CD4-positive, CD25-positive, alpha-beta regulatory T cell (primary cell): Measurements from ENCODE around the gene IL1RAP. TPM values are rescaled to one million over a fixed set of nuclear protein-coding genes. Genes with fewer than 3 reads are reported as not detected.

ENCODE experiments used
- ATAC-seq, 2 donors: fragments of 150-1000 bp; cut with Tn5 transposase; one replicate each; pipeline ENCODE4 v1.10.0; 2021; ENCODE audit warnings: low read depth in 2 of 2, moderate number of reproducible peaks in 2 of 2, moderate library complexity in 1 of 2
- DNase-seq, 3 donors: peaks; one replicate each; pipeline versions ENCODE4 v3.0.0 to v3.0.0-alpha.2; 2012 to 2022; ENCODE audit warnings: mixed read lengths in 1 of 3
- H3K27ac ChIP-seq: one replicate; pipeline ENCODE4 v1.7.0; 2013; ENCODE audit warnings: mild to moderate bottlenecking, low read length; ENCODE audit not compliant: insufficient read depth, poor library complexity, severe bottlenecking
- H3K27me3 ChIP-seq: one replicate; pipeline ENCODE4 v1.7.0; 2013; ENCODE audit warnings: low read length; ENCODE audit not compliant: control insufficient read depth, insufficient read depth
- H3K36me3 ChIP-seq: one replicate; pipeline ENCODE4 v1.7.0; 2013; ENCODE audit warnings: mild to moderate bottlenecking, low read length, moderate library complexity; ENCODE audit not compliant: control insufficient read depth, insufficient read depth
- H3K4me1 ChIP-seq: 2 replicates; pipeline ENCODE4 v1.7.0; 2013; ENCODE audit warnings: mild to moderate bottlenecking, low read length; ENCODE audit not compliant: insufficient read depth, control insufficient read depth, poor library complexity, severe bottlenecking
- H3K4me3 ChIP-seq: one replicate; pipeline ENCODE4 v1.7.0; 2013; ENCODE audit warnings: low read depth, mild to moderate bottlenecking, low read length, moderate library complexity
- H3K9me3 ChIP-seq, 2 experiments: 1 replicate in 1 of 2; 2 replicates in 1 of 2; pipeline ENCODE4 v1.7.0; 2013; ENCODE audit warnings: low read length in 2 of 2, mild to moderate bottlenecking in 1 of 2, moderate library complexity in 1 of 2; ENCODE audit not compliant: control insufficient read depth in 2 of 2
- H3K27ac Mint-ChIP-seq, 3 donors: one replicate each; pipeline ENCODE4 v1.8.0; 2020 to 2022; ENCODE audit warnings: mild to moderate bottlenecking in 3 of 3, mixed read lengths in 3 of 3, moderate library complexity in 2 of 3
- H3K27me3 Mint-ChIP-seq: one replicate; pipeline ENCODE4 v1.8.0; 2022; ENCODE audit warnings: mild to moderate bottlenecking, mixed read lengths
- H3K36me3 Mint-ChIP-seq: one replicate; pipeline ENCODE4 v1.8.0; 2020; ENCODE audit warnings: mixed read lengths
- H3K4me1 Mint-ChIP-seq, 4 donors: one replicate each; pipeline ENCODE4 v1.8.0; 2020 to 2022; ENCODE audit warnings: mixed read lengths in 4 of 4, mild to moderate bottlenecking in 1 of 4
- H3K4me3 Mint-ChIP-seq, 4 donors: one replicate each; pipeline ENCODE4 v1.8.0; 2020 to 2022; ENCODE audit warnings: mild to moderate bottlenecking in 4 of 4, mixed read lengths in 4 of 4, moderate library complexity in 3 of 4
- H3K9me3 Mint-ChIP-seq, 7 donors: one replicate each; pipeline ENCODE4 v1.8.0; 2020 to 2022; ENCODE audit warnings: mixed read lengths in 7 of 7, mild to moderate bottlenecking in 3 of 7, moderate library complexity in 2 of 7
- polyA plus RNA-seq, 4 donors: library from polyadenylated mRNA; unstranded; fragments of 300-500 nt; fragmentation: Illumina TruSeq; gene quantifications; one replicate each; pipeline ENCODE4 v1.2.3, GENCODE V29; 2021
- total RNA-seq: library from RNA; stranded (reverse); gene quantifications from one replicate; pipeline ENCODE4 v1.2.3, GENCODE V29; 2022

The IL1RAP gene
- total and polyA plus RNA-seq, 5 donors from 2014 or later = 6.6 to 20.2 (median 7.4) TPM

DNA sequence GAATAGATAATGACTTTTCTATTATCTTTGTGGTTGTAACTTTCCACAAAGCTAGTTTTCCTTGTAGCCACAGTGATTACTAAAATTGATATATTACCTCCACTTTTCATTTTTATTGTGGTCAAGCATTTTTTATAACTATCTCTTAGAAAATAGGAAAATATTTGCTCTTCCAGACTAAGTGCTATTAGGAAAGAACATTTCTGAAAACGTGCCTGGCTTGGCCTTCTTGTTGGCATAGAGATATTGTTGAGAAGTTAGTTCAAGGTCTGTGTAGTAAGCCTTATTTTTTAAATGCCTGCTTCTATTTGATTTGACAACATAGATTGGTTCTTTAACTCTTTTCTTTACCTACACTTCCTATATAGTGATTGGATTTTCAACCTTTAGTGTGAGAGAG lies 101.7 kb downstream of the IL1RAP start:
- H3K4me3 Mint-ChIP-seq = no peak overlapping the region
- DNase-seq = no peak
- peaks cover 25 to 44% (median 34%) of the 10 kb centered on the region in 4 donors for H3K4me1 Mint-ChIP-seq

DNA sequence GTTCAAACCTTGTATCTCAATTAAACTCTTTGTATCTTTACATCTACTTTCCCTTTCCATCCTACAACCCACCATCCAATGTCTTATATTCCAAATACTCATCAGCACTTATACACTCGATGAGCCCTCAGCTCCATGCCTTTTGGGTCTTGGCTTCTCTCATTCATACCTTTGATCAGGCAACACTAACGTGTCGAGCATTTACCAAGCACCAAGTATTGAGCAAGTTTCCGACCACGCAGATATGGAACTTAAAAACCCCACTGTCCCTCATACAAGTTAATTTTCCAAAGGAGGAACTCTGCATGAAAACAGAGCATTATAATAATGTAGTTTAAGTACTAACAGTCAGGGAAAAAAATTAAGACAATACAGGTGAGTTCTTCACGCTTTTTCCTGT lies 102.8 kb downstream of the IL1RAP start:
- Mint-ChIP-seq H3K9me3 (peaks cover 0 to 5% (median 0%) of the 10 kb centered on the region in 7 donors), H3K36me3 (peaks cover 8% of the 10 kb centered on the region), H3K4me3 (no peak overlapping the region), H3K4me1 (peaks cover 25 to 44% (median 34%) of the 10 kb centered on the region in 4 donors), H3K27me3 (no peaks in the 10 kb centered on the region), H3K27ac (no peak overlapping the region)
- no peaks in the 10 kb centered on the region for H3K9me3 ChIP-seq
- no peaks in the 10 kb centered on the region for H3K27me3 ChIP-seq
- H3K4me1 ChIP-seq = peaks cover 10% of the 10 kb centered on the region
- DNase-seq = no peak
- no peak overlapping the region for H3K27ac ChIP-seq
- H3K4me3 ChIP-seq = no peak overlapping the region
- no peak for ATAC-seq
- H3K36me3 ChIP-seq = no peaks in the 10 kb centered on the region

More for the DNA sequence above, 101.7 kb downstream of the IL1RAP start:
- peaks cover 0 to 5% (median 0%) of the 10 kb centered on the region in 7 donors for H3K9me3 Mint-ChIP-seq
- H3K36me3 Mint-ChIP-seq = peaks cover 8% of the 10 kb centered on the region
- H3K9me3 ChIP-seq = no peaks in the 10 kb centered on the region
- no peaks in the 10 kb centered on the region for H3K27me3 Mint-ChIP-seq
- no peak overlapping the region for H3K27ac ChIP-seq
- no peak overlapping the region for H3K4me3 ChIP-seq
- peaks cover 10% of the 10 kb centered on the region for H3K4me1 ChIP-seq
- no peak for ATAC-seq
- H3K36me3 ChIP-seq = no peaks in the 10 kb centered on the region
- no peak overlapping the region for H3K27ac Mint-ChIP-seq
- H3K27me3 ChIP-seq = no peaks in the 10 kb centered on the region

DNA sequence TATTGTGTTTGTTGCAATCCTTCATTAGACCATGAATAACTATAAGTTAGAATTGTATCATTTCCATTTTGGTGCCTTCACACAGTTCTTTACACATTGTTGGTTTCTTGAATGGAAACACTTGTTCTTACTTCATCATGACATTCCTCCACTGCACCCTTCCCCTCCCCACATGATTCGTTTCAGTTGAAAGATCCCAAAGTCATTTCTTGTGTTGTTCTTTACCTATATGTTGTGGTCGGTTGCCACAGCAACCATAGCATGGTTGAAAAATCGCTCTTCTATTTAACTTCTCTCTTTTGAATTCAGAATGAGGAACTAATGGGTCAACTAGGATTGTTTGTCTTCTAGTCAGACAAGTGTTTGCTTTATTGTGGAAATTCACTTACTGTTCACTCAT lies 103.3 kb downstream of the IL1RAP start:
- H3K27me3 Mint-ChIP-seq = no peaks in the 10 kb centered on the region
- H3K9me3 ChIP-seq = no peaks in the 10 kb centered on the region
- H3K4me1 ChIP-seq = peaks cover 10% of the 10 kb centered on the region
- H3K9me3 Mint-ChIP-seq = peaks cover 0 to 5% (median 0%) of the 10 kb centered on the region in 7 donors
- no peaks in the 10 kb centered on the region for H3K27me3 ChIP-seq
- peaks cover 25 to 44% (median 34%) of the 10 kb centered on the region in 4 donors for H3K4me1 Mint-ChIP-seq
- peaks cover 8% of the 10 kb centered on the region for H3K36me3 Mint-ChIP-seq
- H3K36me3 ChIP-seq = no peaks in the 10 kb centered on the region
- ATAC-seq (peak; percentile 29 to 30), DNase-seq (peak in 1 of 3 donors; percentile 47)
- H3K4me3 ChIP-seq = no peak overlapping the region
- H3K4me3 Mint-ChIP-seq = peak overlapping the region in 1 of 4 donors; percentile 5
- H3K27ac Mint-ChIP-seq = peak overlapping the region in 1 of 3 donors; percentile 2
- no peak overlapping the region for H3K27ac ChIP-seq

DNA sequence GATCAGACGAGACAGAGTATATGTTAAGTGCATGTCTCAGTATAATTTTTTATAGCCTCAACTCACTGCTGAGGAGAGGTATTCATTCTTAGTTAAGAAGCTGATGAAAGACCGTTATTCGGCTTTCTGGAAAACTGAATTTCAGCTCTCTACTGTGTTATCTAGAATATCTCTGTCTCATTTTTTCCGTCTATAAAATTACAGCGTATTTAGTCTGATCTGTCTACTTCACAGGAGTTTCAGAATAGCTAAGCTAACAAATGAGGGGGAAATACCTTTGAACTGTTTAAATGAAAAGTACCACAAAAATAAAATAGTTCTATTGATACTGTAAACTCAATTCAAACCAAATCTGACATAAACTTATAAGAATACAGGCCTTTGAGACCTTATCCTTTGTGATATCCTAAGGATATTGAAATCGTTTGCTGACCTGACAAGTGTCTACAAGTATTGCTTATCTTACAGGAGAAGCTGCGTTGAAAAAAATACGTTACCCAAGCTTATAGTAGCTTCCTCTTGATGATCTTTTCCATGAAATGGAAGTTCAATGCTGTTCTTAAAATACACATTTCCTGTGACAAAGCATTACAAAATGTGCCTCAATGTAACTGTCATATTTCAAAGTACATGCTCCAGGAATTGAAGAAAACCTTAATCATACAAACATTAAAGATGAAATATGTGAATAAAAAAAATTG lies 104.6 kb downstream of the IL1RAP start:
- no peaks in the 10 kb centered on the region for H3K9me3 ChIP-seq
- H3K36me3 ChIP-seq = peaks cover 6% of the 10 kb centered on the region
- Mint-ChIP-seq H3K9me3 (peaks cover 0 to 5% (median 0%) of the 10 kb centered on the region in 7 donors), H3K4me3 (peak overlapping the region; percentile 5 to 74 (median 26)), H3K4me1 (peaks cover 25 to 44% (median 34%) of the 10 kb centered on the region in 4 donors), H3K27me3 (no peaks in the 10 kb centered on the region), H3K27ac (peak overlapping the region; percentile 72 to 87 (median 87)), H3K36me3 (peaks cover 11% of the 10 kb centered on the region)
- H3K4me3 ChIP-seq = peak overlapping the region; percentile 49
- peak overlapping the region; percentile 26 for H3K27ac ChIP-seq
- ATAC-seq = peak; percentile 32
- H3K4me1 ChIP-seq = peaks cover 10% of the 10 kb centered on the region
- no peaks in the 10 kb centered on the region for H3K27me3 ChIP-seq
- DNase-seq = peak in 1 of 3 donors; percentile 74

DNA sequence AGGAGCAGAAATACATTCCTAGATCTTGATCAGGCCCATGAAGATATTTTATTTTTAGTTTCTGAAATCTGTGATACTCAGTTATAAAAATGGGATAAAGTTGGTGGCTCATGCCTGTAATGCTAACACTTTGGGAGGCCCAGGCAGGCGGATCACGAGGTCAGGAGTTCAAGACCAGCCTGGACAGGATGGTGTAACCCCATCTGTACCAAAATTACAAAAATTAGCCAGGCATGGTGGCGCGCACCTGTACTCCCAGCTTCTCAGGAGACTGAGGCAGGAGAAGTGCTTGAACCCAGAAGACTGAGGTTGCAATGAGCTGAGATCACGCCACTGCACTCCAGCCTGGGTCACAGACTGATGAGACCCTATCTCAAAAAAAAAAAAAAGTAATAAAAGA lies 105.5 kb downstream of the IL1RAP start:
- H3K9me3 Mint-ChIP-seq = peaks cover 0 to 5% (median 0%) of the 10 kb centered on the region in 7 donors
- H3K4me3 Mint-ChIP-seq = no peak overlapping the region
- peaks cover 20% of the 10 kb centered on the region for H3K36me3 Mint-ChIP-seq
- no peak overlapping the region for H3K4me3 ChIP-seq
- H3K27ac ChIP-seq = no peak overlapping the region
- DNase-seq = no peak
- peak overlapping the region in 1 of 3 donors; percentile 87 for H3K27ac Mint-ChIP-seq
- no peaks in the 10 kb centered on the region for H3K27me3 Mint-ChIP-seq
- no peak for ATAC-seq
- no peaks in the 10 kb centered on the region for H3K27me3 ChIP-seq
- no peaks in the 10 kb centered on the region for H3K9me3 ChIP-seq
- H3K4me1 ChIP-seq = peaks cover 10% of the 10 kb centered on the region
- H3K4me1 Mint-ChIP-seq = peaks cover 25 to 44% (median 34%) of the 10 kb centered on the region in 4 donors
- H3K36me3 ChIP-seq = peaks cover 10% of the 10 kb centered on the region

DNA sequence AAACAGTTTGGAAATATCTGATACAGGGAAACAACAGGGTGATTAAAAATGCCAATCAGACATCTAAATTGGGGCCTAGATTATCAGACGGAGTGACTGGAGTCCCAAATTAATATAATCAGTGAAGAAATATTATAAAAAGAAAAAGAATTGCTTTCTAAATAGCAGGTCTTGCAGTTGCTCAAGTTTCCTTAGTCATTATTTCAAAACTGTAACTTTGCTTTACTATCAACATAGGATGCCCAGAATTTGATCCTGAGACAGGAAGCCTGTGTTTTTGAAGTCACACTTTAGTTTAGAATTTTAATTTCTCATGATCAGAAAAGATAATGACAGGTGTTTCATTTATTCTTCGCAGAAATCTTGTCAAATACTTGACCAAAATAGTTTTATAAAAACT lies 105.9 kb downstream of the IL1RAP start:
- ATAC-seq = no peak
- H3K27ac ChIP-seq = no peak overlapping the region

DNA sequence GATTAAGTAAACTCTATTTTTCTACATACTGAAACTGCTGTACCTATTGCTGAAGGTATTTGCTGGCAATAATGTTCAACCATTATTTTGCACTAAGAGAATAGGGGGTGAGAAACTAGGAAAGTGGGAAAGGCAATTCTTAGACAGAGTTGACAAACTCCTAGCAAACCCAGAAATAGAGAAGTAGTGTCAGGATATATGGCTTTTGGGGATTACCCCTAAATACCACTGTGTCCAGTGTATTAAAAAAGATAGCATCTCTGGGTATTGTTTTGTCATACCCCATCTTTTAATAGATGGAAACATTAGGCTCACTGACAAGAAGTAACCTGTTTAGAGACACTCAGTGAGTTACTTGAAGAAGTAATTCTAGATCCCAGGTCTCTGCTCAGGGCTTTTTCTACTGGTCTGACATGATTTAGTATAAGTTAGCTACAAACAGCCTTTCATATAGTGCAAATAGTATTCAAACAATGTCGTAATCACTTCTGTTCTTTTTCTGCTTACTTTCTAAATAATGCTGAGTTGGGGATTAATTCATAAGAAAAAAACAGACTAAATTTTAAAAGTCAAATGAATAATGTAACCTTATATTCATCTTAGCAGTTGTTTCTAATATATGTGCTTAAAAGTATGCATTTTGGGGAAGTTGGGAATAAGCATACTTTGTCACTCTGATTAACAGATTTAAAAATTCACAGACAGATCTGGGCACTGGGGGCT lies 107.2 kb downstream of the IL1RAP start:
- Histone ChIP-seq H3K27ac (no peak overlapping the region), H3K9me3 (no peaks in the 10 kb centered on the region), H3K4me1 (peaks cover 10% of the 10 kb centered on the region), H3K4me3 (no peak overlapping the region), H3K36me3 (peaks cover 13% of the 10 kb centered on the region), H3K27me3 (no peaks in the 10 kb centered on the region)
- H3K4me3 Mint-ChIP-seq = no peak overlapping the region
- ATAC-seq (no peak), DNase-seq (no peak)
- H3K4me1 Mint-ChIP-seq = peaks cover 30 to 32% (median 31%) of the 10 kb centered on the region in 4 donors
- H3K27me3 Mint-ChIP-seq = no peaks in the 10 kb centered on the region
- H3K27ac Mint-ChIP-seq = no peak overlapping the region
- peaks cover 32% of the 10 kb centered on the region for H3K36me3 Mint-ChIP-seq
- peaks cover 0 to 5% (median 0%) of the 10 kb centered on the region in 7 donors for H3K9me3 Mint-ChIP-seq

More for the DNA sequence above, 105.9 kb downstream of the IL1RAP start:
- H3K27ac Mint-ChIP-seq = no peak overlapping the region
- peaks cover 13% of the 10 kb centered on the region for H3K36me3 ChIP-seq
- H3K4me3 ChIP-seq = no peak overlapping the region
- H3K4me1 ChIP-seq = peaks cover 10% of the 10 kb centered on the region
- peaks cover 24% of the 10 kb centered on the region for H3K36me3 Mint-ChIP-seq
- no peaks in the 10 kb centered on the region for H3K27me3 Mint-ChIP-seq
- H3K9me3 ChIP-seq = no peaks in the 10 kb centered on the region
- H3K4me1 Mint-ChIP-seq = peaks cover 25 to 41% (median 34%) of the 10 kb centered on the region in 4 donors
- H3K4me3 Mint-ChIP-seq = no peak overlapping the region
- DNase-seq = peak in 1 of 3 donors; percentile 12
- H3K9me3 Mint-ChIP-seq = peaks cover 0 to 5% (median 0%) of the 10 kb centered on the region in 7 donors
- H3K27me3 ChIP-seq = no peaks in the 10 kb centered on the region
